ENCODE data around the gene CHP2. TPM values are rescaled to one million over a fixed set of nuclear protein-coding genes. Genes with fewer than 3 reads are reported as not detected.

Gene CHP2
- polyA plus RNA-seq, 1 donor (not counting 4 experiments of a cell fraction or from before 2014, with no cell fraction given): 0.20 TPM

GRCh38 chr16:23726710-23727109 is 28.1 kb upstream of the CHP2 start:
- Histone ChIP-seq H4K20me1 (ENCODE audit: control insufficient read depth, extremely low read depth, insufficient read depth, low read length) (no peaks in the 10 kb centered on the region), H3K79me2 (ENCODE audit: control insufficient read depth, insufficient read depth, low read length) (no peaks in the 10 kb centered on the region), H3K4me3 (ENCODE audit: control insufficient read depth in 2 of 3, extremely low read depth in 1 of 3, insufficient read depth in 2 of 3, low read depth in 1 of 3, low read length in 3 of 3) (no peak overlapping the region), H3K27me3 (ENCODE audit: control insufficient read depth, extremely low read depth, insufficient read depth, low read length) (no peaks in the 10 kb centered on the region), H3K9me1 (ENCODE audit: control insufficient read depth, extremely low read depth, insufficient read depth, low read length) (no peaks in the 10 kb centered on the region), H3K36me3 (ENCODE audit: control insufficient read depth in 2 of 2, extremely low read depth in 1 of 2, insufficient read depth in 2 of 2, low read length in 2 of 2) (no peaks in the 10 kb centered on the region), H3K4me1 (ENCODE audit: control insufficient read depth, extremely low read depth, insufficient read depth, low read length) (no peaks in the 10 kb centered on the region), H3K4me2 (ENCODE audit: control insufficient read depth, extremely low read depth, insufficient read depth, low read depth, low read length) (no peak overlapping the region), H3K9me3 (ENCODE audit: control insufficient read depth, low read depth, low read length) (no peaks in the 10 kb centered on the region), H3K9ac (ENCODE audit: control insufficient read depth, extremely low read depth, insufficient read depth, low read length) (no peak overlapping the region), H2AFZ (ENCODE audit: control insufficient read depth, low read length) (no peak overlapping the region), H3K27ac (ENCODE audit: control insufficient read depth, insufficient read depth, low read length) (no peak overlapping the region)
- FAIRE-seq (no peak), DNase-seq (ENCODE audit: low read depth, low spot score) (no peak)
- dilution Hi-C loops (cut with MboI; ENCODE audit: extremely low pct_ligation_motif_present, low sequenced_read_pairs): no loop called here
- TF ChIP-seq EZH2 (IDR thresholded peaks at IDR 0.05; ENCODE audit: low read length) (no peak), CTCF (optimal IDR thresholded peaks at IDR 0.05 in 1 of 3, IDR thresholded peaks at IDR 0.05 in 1 of 3, conservative IDR thresholded peaks at IDR 0.05 in 1 of 3; ENCODE audit: extremely low read depth in 1 of 3, insufficient read depth in 2 of 3, low read length in 3 of 3) (no peak)

GRCh38 chr16:23728112-23728477 is 26.7 kb upstream of the CHP2 start:
- no peaks in the 10 kb centered on the region for H3K36me3 ChIP-seq (ENCODE audit: control insufficient read depth in 2 of 2, extremely low read depth in 1 of 2, insufficient read depth in 2 of 2, low read length in 2 of 2)
- no peaks in the 10 kb centered on the region for H3K9me1 ChIP-seq (ENCODE audit: control insufficient read depth, extremely low read depth, insufficient read depth, low read length)
- no peaks in the 10 kb centered on the region for H3K9me3 ChIP-seq (ENCODE audit: control insufficient read depth, low read depth, low read length)
- no peak overlapping the region for H3K9ac ChIP-seq (ENCODE audit: control insufficient read depth, extremely low read depth, insufficient read depth, low read length)
- no peak overlapping the region for H3K4me3 ChIP-seq (ENCODE audit: control insufficient read depth in 2 of 3, extremely low read depth in 1 of 3, insufficient read depth in 2 of 3, low read depth in 1 of 3, low read length in 3 of 3)
- DNase-seq (ENCODE audit: low read depth, low spot score) (no peak), FAIRE-seq (no peak)
- no peaks in the 10 kb centered on the region for H3K27me3 ChIP-seq (ENCODE audit: control insufficient read depth, extremely low read depth, insufficient read depth, low read length)
- no peaks in the 10 kb centered on the region for H3K79me2 ChIP-seq (ENCODE audit: control insufficient read depth, insufficient read depth, low read length)
- dilution Hi-C loops (cut with MboI; ENCODE audit: extremely low pct_ligation_motif_present, low sequenced_read_pairs): no loop called here
- H3K4me2 ChIP-seq (ENCODE audit: control insufficient read depth, extremely low read depth, insufficient read depth, low read depth, low read length): no peak overlapping the region
- H3K27ac ChIP-seq (ENCODE audit: control insufficient read depth, insufficient read depth, low read length): no peak overlapping the region
- H4K20me1 ChIP-seq (ENCODE audit: control insufficient read depth, extremely low read depth, insufficient read depth, low read length): no peaks in the 10 kb centered on the region
- H3K4me1 ChIP-seq (ENCODE audit: control insufficient read depth, extremely low read depth, insufficient read depth, low read length): no peaks in the 10 kb centered on the region
- no peak for TF ChIP-seq EZH2 (IDR thresholded peaks at IDR 0.05; ENCODE audit: low read length)
- no peak for TF ChIP-seq CTCF (optimal IDR thresholded peaks at IDR 0.05 in 1 of 3, IDR thresholded peaks at IDR 0.05 in 1 of 3, conservative IDR thresholded peaks at IDR 0.05 in 1 of 3; ENCODE audit: extremely low read depth in 1 of 3, insufficient read depth in 2 of 3, low read length in 3 of 3)
- H2AFZ ChIP-seq (ENCODE audit: control insufficient read depth, low read length): no peak overlapping the region
